Thyroid gland (tissue), 4 donors: ENCODE data around the gene SMIM36. TPM values are rescaled to one million over a fixed set of nuclear protein-coding genes. Genes with fewer than 3 reads are reported as not detected.

Source experiments
- DNase-seq, 2 donors: peaks; one replicate each; pipeline ENCODE4 v3.0.0-alpha.2; 2019
- H3K27ac ChIP-seq, 3 donors: fragments of 200-600 bp; sonication (generic); 1 replicate in 2 of 3; 2 replicates in 1 of 3; pipeline ENCODE4 v1.5.1; 2016 to 2019; ENCODE audit warnings: mild to moderate bottlenecking in 1 of 3, moderate library complexity in 1 of 3
- H3K27me3 ChIP-seq: fragments of 200-600 bp; sonication (generic); one replicate; pipeline ENCODE4 v1.5.1; 2019
- H3K36me3 ChIP-seq, 2 donors: fragments of 200-600 bp; sonication (generic); one replicate each; pipeline ENCODE4 v1.5.1; 2016 to 2019
- H3K4me1 ChIP-seq, 2 donors: fragments of 200-600 bp; sonication (generic); one replicate each; pipeline ENCODE4 v1.5.1; 2017 to 2019
- H3K4me3 ChIP-seq, 3 donors: fragments of 200-600 bp; sonication (generic); replicated peaks in 1 of 3; 1 replicate in 2 of 3; 2 replicates in 1 of 3; pipeline ENCODE4 v1.5.1; 2016; ENCODE audit warnings: mild to moderate bottlenecking in 1 of 3
- H3K9me3 ChIP-seq: fragments of 200-600 bp; sonication (generic); one replicate; pipeline ENCODE4 v1.5.1; 2017
- CTCF ChIP-seq, 6 experiments: fragments of 200-600 bp in 3 of 6; fragments of 450-650 bp in 3 of 6; sonication (generic) in 3 of 6; IDR thresholded peaks; one replicate each; pipeline ENCODE4 v1.5.1; 2016 to 2019; ENCODE audit warnings: antibody characterized with exemption in 6 of 6, mild to moderate bottlenecking in 2 of 6, inconsistent platforms in 1 of 6, moderate library complexity in 1 of 6
- POLR2A ChIP-seq, 2 donors: fragments of 450-650 bp; IDR thresholded peaks; one replicate each; pipeline ENCODE4 v1.6.1; 2017; ENCODE audit warnings: antibody characterized with exemption in 2 of 2, mild to moderate bottlenecking in 2 of 2, moderate library complexity in 1 of 2
- WGBS, 2 donors: methylation state at CpG; one replicate each; pipeline ENCODE4 v1.1.5; 2017; 5-methylcytosine and 5-hydroxymethylcytosine counted together
- intact Hi-C: fragments of 100-400 bp; cut with DNase I; formaldehyde crosslinking; loops from one replicate; pipeline ENCODE4 v1.15.1; 2023
- total RNA-seq, 4 donors: library from RNA; depleted of rRNA; stranded (reverse); fragments of >200 nt; gene quantifications; one replicate each; pipeline ENCODE4 v1.2.3, GENCODE V29; 2016

Gene SMIM36
- total RNA-seq, 4 donors from 2014 or later: not detected

GRCh38 chr17:55452139-55452790, 59.0 kb downstream of the SMIM36 start:
- intact Hi-C loops: no loop called here
- peak overlapping the region in 2 of 3 donors; percentile 2 to 3 for H3K27ac ChIP-seq
- H3K36me3 ChIP-seq: no peaks in the 10 kb centered on the region
- WGBS, 2 donors: 64 to 66% methylated on average over 5 of the region's 5 CpGs
- no peak overlapping the region for H3K4me3 ChIP-seq
- H3K9me3 ChIP-seq: no peaks in the 10 kb centered on the region
- TF ChIP-seq CTCF (IDR thresholded peaks at IDR 0.05) (no peak), POLR2A (IDR thresholded peaks at IDR 0.05) (no peak)
- H3K4me1 ChIP-seq: peaks cover 0 to 11% of the 10 kb centered on the region in 2 donors
- H3K27me3 ChIP-seq: no peaks in the 10 kb centered on the region
- DNase-seq: peak; percentile 18 to 20

GRCh38 chr17:55451758-55452138, 59.5 kb downstream of the SMIM36 start:
- Histone ChIP-seq H3K27me3 (no peaks in the 10 kb centered on the region), H3K4me3 (no peak overlapping the region), H3K27ac (peak overlapping the region in 1 of 3 donors; percentile 3), H3K4me1 (peaks cover 0 to 11% of the 10 kb centered on the region in 2 donors), H3K36me3 (no peaks in the 10 kb centered on the region), H3K9me3 (no peaks in the 10 kb centered on the region)
- TF ChIP-seq POLR2A (IDR thresholded peaks at IDR 0.05): no peak
- no peak for TF ChIP-seq CTCF (IDR thresholded peaks at IDR 0.05)
- intact Hi-C loops: no loop called here
- 95 to 98% methylated on average over 2 of the region's 2 CpGs for WGBS, 2 donors
- no peak for DNase-seq

- no peaks in the 10 kb centered on the region for H3K36me3 ChIP-seq
- H3K27ac ChIP-seq: no peak overlapping the region
- H3K27me3 ChIP-seq: no peaks in the 10 kb centered on the region
- no peaks in the 10 kb centered on the region for H3K9me3 ChIP-seq
- 87 to 88% methylated on average over 1 of the region's 1 CpG for WGBS, 2 donors
- TF ChIP-seq CTCF (IDR thresholded peaks at IDR 0.05) (no peak), POLR2A (IDR thresholded peaks at IDR 0.05) (no peak)
- peaks cover 0 to 11% of the 10 kb centered on the region in 2 donors for H3K4me1 ChIP-seq
- intact Hi-C loops: no loop called here
- DNase-seq: peak in 1 of 2 donors; percentile 10
- no peak overlapping the region for H3K4me3 ChIP-seq
Measured at GRCh38 chr17:55451203-55451641, 60.0 kb downstream of the SMIM36 start.

GRCh38 chr17:55450232-55450825, 60.9 kb downstream of the SMIM36 start:
- no peak for TF ChIP-seq CTCF (IDR thresholded peaks at IDR 0.05)
- no peak for TF ChIP-seq POLR2A (IDR thresholded peaks at IDR 0.05)
- WGBS, 2 donors: 86 to 90% methylated on average over 7 of the region's 7 CpGs
- DNase-seq: no peak

GRCh38 chr17:55448681-55449080, 62.6 kb downstream of the SMIM36 start:
- no peak overlapping the region for H3K27ac ChIP-seq
- WGBS, 2 donors: 53 to 57% methylated on average over 4 of the region's 4 CpGs
- intact Hi-C loops: no loop called here

More at GRCh38 chr17:55450232-55450825, 60.9 kb downstream of the SMIM36 start:
- Histone ChIP-seq H3K9me3 (no peaks in the 10 kb centered on the region), H3K36me3 (no peaks in the 10 kb centered on the region), H3K27me3 (no peaks in the 10 kb centered on the region), H3K4me1 (peaks cover 0 to 11% of the 10 kb centered on the region in 2 donors), H3K27ac (no peak overlapping the region), H3K4me3 (no peak overlapping the region)
- intact Hi-C loops: no loop called here

More at GRCh38 chr17:55448681-55449080, 62.6 kb downstream of the SMIM36 start:
- no peaks in the 10 kb centered on the region for H3K9me3 ChIP-seq
- H3K4me3 ChIP-seq: no peak overlapping the region
- no peak for DNase-seq
- H3K36me3 ChIP-seq: no peaks in the 10 kb centered on the region
- TF ChIP-seq POLR2A (IDR thresholded peaks at IDR 0.05) (no peak), CTCF (IDR thresholded peaks at IDR 0.05) (no peak)
- H3K4me1 ChIP-seq: peaks cover 0 to 11% of the 10 kb centered on the region in 2 donors
- H3K27me3 ChIP-seq: no peaks in the 10 kb centered on the region
